Measurements from ENCODE around the gene HSD3B7.

GRCh38 chr16:31033709-31034492 lies 48.9 kb downstream of the HSD3B7 start:
- TF ChIP-seq REST (IDR thresholded peaks at IDR 0.05; ENCODE audit: insufficient read depth in 1 of 2, low read depth in 2 of 2, low read length in 2 of 2) (no peak), POLR2AphosphoS5 (IDR thresholded peaks at IDR 0.05; ENCODE audit: low read depth, low read length) (peak; percentile 34; the same call in 1 of the 2 replicates), TAF1 (IDR thresholded peaks at IDR 0.05; ENCODE audit: borderline replicate concordance, insufficient read depth, low read length) (no peak), SIN3A (IDR thresholded peaks at IDR 0.05; ENCODE audit: borderline replicate concordance, insufficient read depth, low read length) (0 out of 2 replicates have a peak, but pooled peaks have one; percentile 44), FOXP2 (optimal IDR thresholded peaks at IDR 0.05; ENCODE audit: borderline replicate concordance, extremely low read depth, extremely low read length, insufficient read depth) (no peak)

Data from PFSK-1 (cell line).